NCI-H2081 treated with DMSO at 0.1 percent for 48 hours (cell line): Measurements from ENCODE around the gene CAPN9.
"Not testable (repeated sequence)": the region's sequence is repeated elsewhere in the genome, so short reads cannot be mapped to it uniquely, and the experiment has no call there.

Source experiments
- DNase-seq: peaks from one replicate; lab custom pipeline; 2025; lab: John Stamatoyannopoulos, UW

Gene CAPN9

GRCh38 chr1:230825761-230826160 is 78.6 kb downstream of the CAPN9 start:
- DNase-seq, result no peak

- no peak for DNase-seq
Observed at GRCh38 chr1:230826166-230826875, 79.1 kb downstream of the CAPN9 start.

DNA sequence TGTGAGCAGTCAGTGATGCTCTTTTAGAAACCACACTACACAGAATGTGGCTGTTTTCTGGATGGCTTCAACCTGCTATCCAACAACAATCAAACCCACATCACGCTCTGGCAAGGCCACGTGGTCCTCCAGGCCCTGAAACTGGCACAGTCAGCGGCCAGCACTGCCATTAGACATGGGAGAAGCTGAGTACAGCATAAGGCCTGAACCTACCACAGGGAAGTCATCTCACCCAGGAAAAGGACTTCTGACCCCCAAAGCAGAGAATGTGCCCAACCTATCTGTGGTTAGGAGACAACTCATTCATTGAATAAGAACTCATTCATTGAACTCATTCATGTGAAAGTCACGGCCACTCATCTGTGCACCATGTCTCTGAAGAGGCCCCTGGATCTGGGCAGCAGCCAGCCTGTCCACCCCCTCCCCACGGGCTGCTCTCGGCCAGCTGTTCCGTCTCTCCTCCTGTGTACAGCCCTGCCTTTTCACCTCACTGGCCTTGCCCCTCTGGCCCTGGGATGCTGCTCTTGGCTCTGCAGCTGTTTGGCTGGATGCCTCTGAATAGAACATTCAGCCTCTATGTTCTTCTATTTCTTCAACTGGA is 80.0 kb downstream of the CAPN9 start:
- no peak for DNase-seq

DNA sequence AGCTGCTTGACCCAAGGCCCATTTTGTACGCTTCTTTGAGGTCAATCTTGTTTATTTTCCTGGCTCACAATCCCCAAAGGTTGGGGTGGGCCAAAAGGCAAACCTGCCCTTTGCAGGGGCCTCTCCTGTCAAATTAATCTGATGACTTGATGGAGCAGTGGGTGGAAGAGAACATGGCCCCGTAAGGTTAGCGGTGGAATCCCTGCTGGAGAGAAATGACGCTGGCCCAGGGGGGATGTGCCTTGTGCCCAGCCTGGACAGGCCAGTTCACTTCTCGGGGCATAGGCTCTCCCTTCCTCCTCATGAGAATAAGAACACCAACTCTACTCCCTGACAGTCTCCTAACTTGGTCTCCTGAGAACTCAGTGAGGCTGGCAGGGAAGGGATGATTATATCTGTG is 80.6 kb downstream of the CAPN9 start:
- no peak for DNase-seq

- no peak for DNase-seq
Observed at GRCh38 chr1:230828421-230828820, 81.2 kb downstream of the CAPN9 start.

- no peak for DNase-seq
Observed at GRCh38 chr1:230831771-230832170, 84.6 kb downstream of the CAPN9 start.

DNA sequence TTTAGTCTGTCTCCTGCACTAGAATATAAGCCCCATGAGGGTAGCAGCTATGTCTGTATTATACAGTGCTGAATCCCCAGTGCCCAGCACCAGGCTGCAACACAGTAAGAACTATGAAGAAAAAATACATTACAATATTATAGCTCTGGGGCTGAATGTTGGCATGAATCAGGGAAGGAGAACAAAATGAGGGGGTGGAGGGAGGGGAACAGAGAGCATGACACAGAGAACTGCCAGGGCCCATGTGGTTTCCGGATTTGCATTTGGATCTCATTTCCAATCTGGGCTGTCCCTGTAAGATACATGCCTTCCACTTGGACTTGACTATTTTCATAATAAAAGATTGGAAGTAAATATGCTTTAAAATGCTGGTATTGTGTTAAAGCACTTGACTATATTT is 85.3 kb downstream of the CAPN9 start:
- DNase-seq, result no peak

GRCh38 chr1:230833511-230833910 is 86.3 kb downstream of the CAPN9 start:
- DNase-seq, result no peak

DNA sequence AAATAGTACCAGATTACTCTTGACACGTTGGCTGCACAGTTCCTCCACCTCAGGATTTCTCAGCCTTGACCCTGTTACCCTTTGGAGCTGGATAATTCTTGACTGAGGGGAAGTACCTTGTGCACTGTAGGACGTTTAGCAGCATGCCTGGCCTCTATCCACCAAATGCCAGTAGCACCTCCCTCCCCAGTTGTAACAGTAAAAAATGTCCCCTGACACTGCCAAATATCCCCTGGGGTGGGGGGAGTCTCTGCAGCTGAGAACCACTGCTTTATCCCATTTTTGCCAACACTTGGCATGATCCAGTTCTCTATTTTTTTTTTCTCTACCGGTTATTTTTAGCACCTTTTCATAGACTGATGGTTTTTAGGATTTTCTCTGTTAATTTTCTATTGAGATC is 87.1 kb downstream of the CAPN9 start:
- DNase-seq, result no peak

- DNase-seq, result no peak
Observed at GRCh38 chr1:230836347-230836746, 89.2 kb downstream of the CAPN9 start.

GRCh38 chr1:230836793-230837192 is 89.6 kb downstream of the CAPN9 start:
- no peak for DNase-seq

DNA sequence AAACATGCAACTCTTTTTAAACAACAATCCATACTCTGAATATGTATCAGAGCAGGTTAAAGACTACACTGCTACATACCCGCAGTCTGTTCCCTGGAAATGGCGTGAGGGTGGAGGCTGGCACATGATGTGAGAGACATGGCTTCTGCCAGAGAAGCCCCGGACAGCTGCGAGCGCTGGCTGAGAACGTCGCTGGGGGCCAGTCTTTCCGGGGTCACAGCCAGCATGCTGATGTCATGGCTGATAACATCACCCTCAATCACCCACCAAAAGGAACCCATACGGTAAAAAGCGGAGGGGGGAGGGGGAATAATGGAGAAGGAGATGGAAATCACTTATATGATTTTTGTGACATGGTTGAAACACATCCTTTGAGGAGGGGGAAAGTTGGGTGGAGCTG is 92.0 kb downstream of the CAPN9 start:
- no peak for DNase-seq

GRCh38 chr1:230842801-230843200 is 95.6 kb downstream of the CAPN9 start:
- no peak for DNase-seq

GRCh38 chr1:230843503-230844309 is 96.5 kb downstream of the CAPN9 start:
- no peak for DNase-seq

DNA sequence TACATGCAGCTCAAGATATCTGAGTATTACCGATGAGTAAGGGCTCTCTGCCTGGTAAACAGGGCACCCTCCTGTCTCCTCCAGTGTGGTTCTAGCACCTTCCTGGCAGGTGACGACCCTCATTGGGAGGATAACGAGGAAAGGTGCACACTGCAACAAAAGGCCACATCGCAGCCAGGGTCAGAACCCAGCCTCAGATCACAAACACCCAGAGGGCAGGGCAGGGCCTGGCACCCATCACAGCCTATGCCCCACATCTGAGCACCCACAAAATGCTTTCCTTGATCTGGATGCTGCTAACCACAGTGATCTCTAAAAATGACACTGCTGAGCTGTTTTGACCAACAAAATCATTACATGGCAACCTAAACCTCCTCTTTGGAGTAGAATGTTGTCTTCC is 97.4 kb downstream of the CAPN9 start:
- no peak for DNase-seq

DNA sequence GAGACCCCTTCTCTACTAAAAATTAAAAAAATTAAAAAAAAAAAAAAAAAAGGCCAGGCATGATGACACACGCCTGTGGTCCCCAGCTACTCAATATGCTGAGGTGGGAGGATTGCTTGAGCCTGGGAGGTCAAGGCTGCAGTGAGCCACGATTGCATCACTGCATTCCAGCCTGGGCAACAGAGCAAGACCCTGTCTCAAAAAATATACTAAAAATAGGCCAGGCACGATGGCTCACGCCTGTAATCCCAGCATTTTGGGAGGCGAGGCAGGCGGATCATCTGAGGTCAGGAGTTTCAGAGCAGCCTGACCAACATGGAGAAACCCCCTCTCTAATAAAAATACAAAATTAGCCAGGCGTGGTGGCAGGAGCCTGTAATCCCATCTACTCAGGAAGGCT is 98.0 kb downstream of the CAPN9 start:
- DNase-seq, result not testable (repeated sequence)

GRCh38 chr1:230848235-230848634 is 101.0 kb downstream of the CAPN9 start:
- DNase-seq, result no peak

DNA sequence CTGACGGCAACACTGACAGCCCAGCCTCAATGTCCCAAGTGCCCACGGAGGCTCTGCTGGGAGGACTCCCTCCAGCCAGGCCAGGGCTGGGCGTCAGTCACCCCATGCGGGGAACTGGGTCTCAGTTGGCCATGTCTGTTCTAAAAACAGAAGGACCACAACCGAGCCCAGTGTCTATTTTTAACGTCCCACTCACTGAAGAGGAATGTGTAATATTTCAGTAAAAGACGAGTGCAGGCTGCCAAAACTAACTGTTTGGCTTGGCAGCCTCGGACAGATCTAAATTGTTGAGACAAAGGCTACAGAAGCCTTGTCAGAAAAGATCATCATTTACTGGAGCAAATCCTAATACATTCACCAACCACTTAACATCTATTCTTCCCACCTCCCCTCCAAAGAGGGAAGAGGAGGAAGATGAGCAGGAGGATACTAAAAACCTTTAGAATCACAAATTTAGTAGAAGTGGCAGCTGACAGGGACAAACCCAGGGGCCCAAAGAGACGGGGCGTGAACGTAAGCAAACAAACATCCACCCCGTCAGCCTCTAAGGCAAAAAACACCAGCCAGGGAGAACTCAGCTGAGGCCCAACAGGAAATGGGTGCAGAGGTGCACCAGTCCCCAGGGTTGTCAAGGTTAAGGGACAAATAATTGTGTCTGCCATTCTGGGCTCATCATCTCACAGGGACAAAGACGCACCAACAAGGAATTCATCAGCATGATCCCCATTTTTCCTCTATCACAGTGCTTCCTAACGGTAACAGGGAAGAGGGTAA is 102.5 kb downstream of the CAPN9 start:
- DNase-seq, result no peak

GRCh38 chr1:230850547-230850946 is 103.4 kb downstream of the CAPN9 start:
- no peak for DNase-seq

DNA sequence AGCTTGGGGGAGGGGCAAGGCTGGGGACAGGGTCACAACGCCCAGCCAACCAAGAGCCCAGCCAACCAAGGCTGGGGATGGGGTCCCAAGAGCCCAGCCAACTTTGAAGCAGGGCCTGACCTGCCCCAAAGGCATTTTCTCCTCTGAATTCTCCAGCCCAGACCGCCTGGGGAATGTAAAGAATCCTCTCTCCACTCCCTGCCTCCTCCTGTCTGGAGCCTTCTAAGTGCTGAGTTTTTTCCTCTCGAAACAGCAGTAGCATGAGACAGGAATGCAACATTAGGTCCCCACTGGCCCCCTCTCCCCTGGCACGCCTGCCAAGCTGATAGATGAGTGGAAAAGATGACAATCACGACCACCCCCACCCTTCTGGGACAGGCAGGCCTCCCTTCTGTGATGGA is 104.1 kb downstream of the CAPN9 start:
- no peak for DNase-seq
